HG03354 (cell line): ENCODE data around the gene ACP2.

Experiments used
- ATAC-seq: cut with Tn5 transposase; IDR thresholded peaks from one replicate; pipeline ENCODE4 v1.9.1; 2021; ENCODE audit warnings: mild to moderate bottlenecking; ENCODE audit not compliant: unreplicated experiment, poor library complexity, severe bottlenecking

The ACP2 gene

GRCh38 chr11:47244448-47245350, 3.9 kb downstream of the ACP2 start:
- no peak for ATAC-seq

GRCh38 chr11:47243454-47243853, 5.2 kb downstream of the ACP2 start:
- no peak for ATAC-seq

- ATAC-seq = no peak
Observed at GRCh38 chr11:47242596-47243192, 5.9 kb downstream of the ACP2 start.

- no peak for ATAC-seq
Observed at GRCh38 chr11:47241841-47242301, 6.7 kb downstream of the ACP2 start.

- ATAC-seq = no peak
Observed at GRCh38 chr11:47239852-47240251, 8.8 kb downstream of the ACP2 start.

GRCh38 chr11:47236482-47236881, 12.1 kb downstream of the ACP2 start:
- ATAC-seq = no peak

GRCh38 chr11:47235163-47235562, 13.5 kb downstream of the ACP2 start:
- no peak for ATAC-seq

- ATAC-seq = no peak
Observed at GRCh38 chr11:47234669-47235100, 13.9 kb downstream of the ACP2 start.

- no peak for ATAC-seq
Observed at GRCh38 chr11:47233989-47234668, 14.5 kb downstream of the ACP2 start.

- ATAC-seq = no peak
Observed at GRCh38 chr11:47233051-47233450, 15.6 kb downstream of the ACP2 start.

GRCh38 chr11:47229161-47229560, 19.5 kb downstream of the ACP2 start:
- ATAC-seq = no peak

- peak; percentile 85 for ATAC-seq
Observed at GRCh38 chr11:47225552-47226400, 22.8 kb downstream of the ACP2 start.

- no peak for ATAC-seq
Observed at GRCh38 chr11:47222696-47223095, 25.9 kb downstream of the ACP2 start.

GRCh38 chr11:47220401-47220821, 28.2 kb downstream of the ACP2 start:
- ATAC-seq = no peak

GRCh38 chr11:47216121-47216798, 32.4 kb downstream of the ACP2 start:
- ATAC-seq = peak; percentile 23

- ATAC-seq = no peak
Observed at GRCh38 chr11:47215366-47215910, 33.2 kb downstream of the ACP2 start.

GRCh38 chr11:47213950-47214565, 34.6 kb downstream of the ACP2 start:
- ATAC-seq = peak; percentile 76

- ATAC-seq = no peak
Observed at GRCh38 chr11:47212938-47213337, 35.7 kb downstream of the ACP2 start.
